Measurements from ENCODE around the gene KPNA1.

Gene KPNA1

GRCh38 chr3:122514123-122515019, at the start of gene KPNA1:
KPNA1 (minus strand) TSS chr3:122514939; CDS start chr3:122496565, 18,374 bp downstream.
- no peak for TF ChIP-seq CTCF (IDR thresholded peaks at IDR 0.05; ENCODE audit: extremely low read depth, insufficient read depth, missing control alignments)
- in situ Hi-C loops (cut with MboI; ENCODE audit: low pct_unique_long_range_greater_than_20kb, low sequenced_read_pairs, unreplicated experiment), result no loop called here
- peak; percentile 97 for DNase-seq (ENCODE audit: low spot score)

- TF ChIP-seq CTCF (IDR thresholded peaks at IDR 0.05; ENCODE audit: extremely low read depth, insufficient read depth, missing control alignments), result no peak
- in situ Hi-C loops (cut with MboI; ENCODE audit: low pct_unique_long_range_greater_than_20kb, low sequenced_read_pairs, unreplicated experiment), result loop anchor here (25.0 kb wide), 1 partner anchor 473 kb away; the partner anchor contains the start of gene SEMA5B
- DNase-seq (ENCODE audit: low spot score), result peak; percentile 73
These were observed 49.6 kb upstream of the KPNA1 start, which contains the start of the genes DTX3L and PARP9 for GRCh38 chr3:122564155-122564912. DTX3L (plus strand) TSS chr3:122564338; CDS start chr3:122564427, 89 bp downstream. PARP9 (minus strand) TSS chr3:122564300; CDS start chr3:122559620, 4,680 bp downstream.

GRCh38 chr3:122563717-122564025, 48.9 kb upstream of the KPNA1 start:
- DNase-seq (ENCODE audit: low spot score), result no peak
- no peak for TF ChIP-seq CTCF (IDR thresholded peaks at IDR 0.05; ENCODE audit: extremely low read depth, insufficient read depth, missing control alignments)
- in situ Hi-C loops (cut with MboI; ENCODE audit: low pct_unique_long_range_greater_than_20kb, low sequenced_read_pairs, unreplicated experiment), result loop anchor here (25.0 kb wide), 1 partner anchor 474 kb away; the partner anchor contains the start of gene SEMA5B

GRCh38 chr3:122562923-122563716, 48.4 kb upstream of the KPNA1 start:
- no peak for DNase-seq (ENCODE audit: low spot score)
- no peak for TF ChIP-seq CTCF (IDR thresholded peaks at IDR 0.05; ENCODE audit: extremely low read depth, insufficient read depth, missing control alignments)
- in situ Hi-C loops (cut with MboI; ENCODE audit: low pct_unique_long_range_greater_than_20kb, low sequenced_read_pairs, unreplicated experiment), result loop anchor here (25.0 kb wide), 1 partner anchor 474 kb away; the partner anchor contains the start of gene SEMA5B

GRCh38 chr3:122560680-122561079, 45.9 kb upstream of the KPNA1 start:
- peak; percentile 76 for DNase-seq (ENCODE audit: low spot score)
- in situ Hi-C loops (cut with MboI; ENCODE audit: low pct_unique_long_range_greater_than_20kb, low sequenced_read_pairs, unreplicated experiment), result loop anchor here (25.0 kb wide), 1 partner anchor 477 kb away; the partner anchor contains the start of gene SEMA5B
- TF ChIP-seq CTCF (IDR thresholded peaks at IDR 0.05; ENCODE audit: extremely low read depth, insufficient read depth, missing control alignments), result peak; percentile 68
